HG03095 (cell line): ENCODE measurements around the gene PMEL.
"Not testable (repeated sequence)": the region's sequence is repeated elsewhere in the genome, so short reads cannot be mapped to it uniquely, and the experiment has no call there.

Experiments
- ATAC-seq: cut with Tn5 transposase; IDR thresholded peaks from one replicate; pipeline ENCODE4 v1.9.1; 2021; ENCODE audit warnings: moderate library complexity; ENCODE audit not compliant: unreplicated experiment

PMEL gene

GRCh38 chr12:55965941-55966407 is at the start of gene PMEL:
TSS of gene PMEL (minus strand) at chr12:55966042. CDS start at chr12:55966011, 31 bp downstream.
- ATAC-seq: peak; percentile 15

GRCh38 chr12:56014205-56014604 is 48.4 kb upstream of the PMEL start:
- no peak for ATAC-seq

GRCh38 chr12:56013482-56013881 is 47.6 kb upstream of the PMEL start:
- ATAC-seq: no peak

DNA sequence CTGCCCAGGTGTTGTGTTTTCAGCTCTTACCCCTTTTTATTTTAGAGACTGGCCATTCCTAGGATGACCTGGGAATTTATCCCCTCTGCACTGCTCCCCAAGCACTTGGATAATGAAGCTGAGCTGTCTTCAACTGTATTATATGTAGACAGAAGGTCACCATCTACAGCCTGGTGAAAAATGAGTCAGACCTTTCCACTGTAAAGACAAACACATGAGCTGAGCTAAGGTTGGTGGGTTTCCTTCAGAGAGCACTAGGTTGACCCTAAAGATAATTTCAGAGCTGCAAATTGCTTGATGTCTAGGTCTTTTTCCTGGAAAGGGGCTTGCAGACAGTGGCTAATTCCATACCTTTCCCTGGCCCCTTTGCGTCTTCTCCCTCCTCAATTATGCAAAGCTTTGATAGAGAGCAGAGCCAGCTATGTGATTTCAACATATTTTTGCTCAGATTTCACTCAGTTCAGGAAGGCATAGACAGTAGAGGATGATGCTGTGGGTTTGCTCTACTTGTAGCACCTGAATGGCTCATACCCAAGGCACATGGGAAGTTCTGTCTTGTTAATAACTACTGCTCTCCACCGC is 45.8 kb upstream of the PMEL start:
- no peak for ATAC-seq

GRCh38 chr12:56010111-56010570 is 44.3 kb upstream of the PMEL start:
- ATAC-seq: no peak

- no peak for ATAC-seq
Measured at GRCh38 chr12:56007564-56008559, 42.0 kb upstream of the PMEL start.

- ATAC-seq: no peak
Measured at GRCh38 chr12:56004211-56004610, 38.4 kb upstream of the PMEL start.

- not testable (repeated sequence) for ATAC-seq
Measured at GRCh38 chr12:56003376-56003775, 37.5 kb upstream of the PMEL start.

GRCh38 chr12:56001487-56002100 is 35.8 kb upstream of the PMEL start:
- no peak for ATAC-seq

GRCh38 chr12:55999999-56000540 is 34.2 kb upstream of the PMEL start:
- not testable (repeated sequence) for ATAC-seq

DNA sequence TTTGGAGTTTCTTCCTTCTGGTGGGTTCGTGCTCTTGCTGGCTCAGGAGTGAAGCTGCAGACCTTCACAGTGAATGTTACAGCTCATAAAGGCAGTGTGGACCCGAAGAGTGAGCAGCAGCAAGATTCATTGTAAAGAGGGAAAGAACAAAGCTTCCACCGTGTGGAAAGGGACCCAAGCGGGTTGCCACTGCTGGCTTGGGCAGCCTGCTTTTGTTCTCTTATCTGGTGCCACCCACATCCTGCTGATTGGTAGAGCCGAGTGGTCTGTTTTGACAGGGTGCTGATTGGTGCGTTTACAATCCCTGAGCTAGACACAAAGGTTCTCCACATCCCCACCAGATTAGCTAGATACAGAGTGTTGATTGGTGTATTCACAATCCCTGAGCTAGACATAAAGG is 33.7 kb upstream of the PMEL start:
- not testable (repeated sequence) for ATAC-seq

- ATAC-seq: no peak
Measured at GRCh38 chr12:55997535-55997859, 31.7 kb upstream of the PMEL start.

- ATAC-seq: peak; percentile 99
Measured at GRCh38 chr12:55996715-55997534, 31.1 kb upstream of the PMEL start, which contains the start of gene SUOX. TSS of gene SUOX (plus strand) at chr12:55997276. CDS start at chr12:56002222, 4,946 bp downstream.

DNA sequence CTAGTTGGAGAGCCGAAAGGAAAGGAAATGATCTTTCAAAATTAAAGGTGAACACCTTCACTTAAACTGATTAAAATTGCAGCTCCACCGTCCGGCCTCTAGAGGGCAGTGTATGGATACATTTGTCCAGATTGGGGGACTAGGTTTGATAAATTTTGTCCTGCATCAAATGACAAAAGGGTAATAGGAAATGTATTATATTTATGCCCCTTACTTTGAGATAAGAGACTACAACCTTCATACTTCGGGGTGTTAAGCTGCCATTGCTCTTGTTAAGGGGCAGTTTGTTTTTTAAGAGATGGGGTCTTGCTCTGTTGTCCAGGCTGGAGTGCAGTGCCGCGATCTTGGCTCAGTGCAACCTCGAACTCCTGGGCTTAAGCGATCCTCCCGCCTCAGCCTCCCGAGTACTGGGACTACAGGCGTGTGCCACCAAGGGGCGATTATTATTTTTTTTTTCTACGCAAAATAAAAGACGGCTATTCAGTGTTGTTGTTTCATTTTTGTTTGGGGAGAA is 30.4 kb upstream of the PMEL start:
- no peak for ATAC-seq

GRCh38 chr12:55995366-55995765 is 29.5 kb upstream of the PMEL start:
- no peak for ATAC-seq

DNA sequence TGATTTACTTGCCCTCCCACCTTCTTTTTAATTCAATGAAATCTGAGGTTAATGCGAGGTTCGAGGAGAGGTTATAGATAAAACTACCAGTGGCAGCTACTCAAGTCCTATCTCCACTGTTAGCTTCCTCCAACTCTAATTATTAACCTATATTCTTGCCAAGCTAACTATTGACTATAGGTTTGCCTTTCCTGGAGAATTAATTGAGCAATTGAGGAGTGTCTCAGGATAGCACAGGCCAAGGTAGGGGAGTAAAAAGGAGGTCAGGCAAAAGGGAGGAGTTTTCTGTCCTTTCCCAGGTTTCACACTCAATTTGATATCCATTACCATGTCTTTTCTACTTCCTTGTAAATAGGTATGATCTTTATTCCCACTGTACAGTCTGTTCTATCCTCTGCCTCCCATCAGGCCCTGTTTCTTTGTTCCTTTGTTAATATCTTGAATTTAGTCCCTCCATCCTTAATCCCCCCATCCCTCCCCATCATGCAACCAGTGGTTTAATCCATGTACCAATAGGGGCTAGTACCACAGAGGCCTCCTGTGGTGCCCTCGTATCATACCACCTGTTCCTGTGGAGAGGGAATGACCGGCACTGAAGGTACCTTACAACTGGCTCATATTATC is 27.5 kb upstream of the PMEL start:
- ATAC-seq: no peak

DNA sequence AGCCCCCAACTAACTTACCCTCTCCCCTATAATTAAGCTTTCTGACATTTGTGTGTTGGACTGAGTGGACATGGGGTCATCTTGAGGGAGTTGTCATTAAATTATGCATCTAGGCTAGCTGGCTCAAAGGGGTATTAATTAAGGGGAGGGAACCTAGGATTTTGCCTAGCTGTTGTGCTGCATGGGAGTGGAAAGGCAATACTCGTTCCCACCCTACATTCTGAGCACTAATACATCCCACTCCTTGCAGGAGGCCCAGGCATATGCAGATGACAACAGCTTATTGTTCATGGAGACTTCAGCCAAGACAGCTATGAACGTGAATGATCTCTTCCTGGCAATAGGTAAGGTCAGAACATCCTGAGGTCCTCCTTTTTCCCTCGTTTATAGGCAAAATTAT is 25.3 kb upstream of the PMEL start:
- ATAC-seq: no peak

DNA sequence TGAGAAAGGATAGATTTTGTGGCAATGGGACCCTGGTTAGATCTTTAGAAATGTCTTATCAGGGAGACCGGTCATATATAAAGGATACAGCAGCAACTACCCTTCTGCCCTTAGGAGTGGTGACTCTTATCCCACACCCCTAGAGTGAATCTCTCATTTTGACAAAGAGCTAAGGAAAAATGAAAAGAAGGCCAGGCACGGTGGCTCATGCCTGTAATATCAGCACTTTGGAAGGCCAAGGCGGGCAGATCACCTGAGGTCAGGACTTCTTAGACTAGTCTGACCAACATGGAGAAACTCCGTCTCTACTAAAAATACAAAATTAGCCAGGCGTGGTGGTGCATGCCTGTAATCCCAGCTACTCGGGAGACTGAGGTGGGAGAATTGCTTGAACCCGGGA is 20.1 kb upstream of the PMEL start:
- not testable (repeated sequence) for ATAC-seq

DNA sequence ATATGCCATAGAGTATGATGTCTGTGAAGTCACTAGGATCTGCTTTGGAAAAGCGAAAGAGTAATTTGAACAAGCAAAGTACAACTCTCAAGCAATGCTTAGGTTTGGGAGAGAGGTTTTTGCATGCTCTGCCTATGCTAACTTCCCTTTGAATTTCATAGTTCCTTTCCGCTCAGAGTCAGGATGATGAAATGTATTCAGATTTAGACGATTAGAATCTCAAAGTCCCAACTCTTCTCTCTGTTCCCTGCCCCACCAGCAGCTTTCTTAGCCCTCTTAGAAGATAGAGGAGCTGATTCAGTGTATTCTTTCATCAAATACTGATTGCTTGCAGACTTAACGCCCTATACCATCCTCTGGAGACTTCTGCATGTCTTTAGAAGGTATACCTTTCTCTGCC is 19.5 kb upstream of the PMEL start:
- no peak for ATAC-seq

GRCh38 chr12:55984861-55985260 is 19.0 kb upstream of the PMEL start:
- ATAC-seq: no peak
